Osteocyte (in vitro differentiated cells): Measurements from ENCODE around the gene CIB4. TPM values are rescaled to one million over a fixed set of nuclear protein-coding genes. Genes with fewer than 3 reads are reported as not detected.

Experiments used
- DNase-seq: peaks from one replicate; pipeline ENCODE4 v3.0.0; 2021; ENCODE audit warnings: mixed read lengths; ENCODE audit not compliant: unreplicated experiment; ENCODE audit errors: extremely low spot score
- H3K27ac Mint-ChIP-seq: one replicate; pipeline ENCODE4 v1.8.0; 2021; ENCODE audit warnings: mild to moderate bottlenecking, mixed read lengths; ENCODE audit not compliant: unreplicated experiment
- H3K27me3 Mint-ChIP-seq: one replicate; pipeline ENCODE4 v1.8.0; 2021; ENCODE audit warnings: mixed read lengths; ENCODE audit not compliant: unreplicated experiment
- H3K36me3 Mint-ChIP-seq: one replicate; pipeline ENCODE4 v1.8.0; 2021; ENCODE audit warnings: mixed read lengths; ENCODE audit not compliant: unreplicated experiment
- H3K4me1 Mint-ChIP-seq: one replicate; pipeline ENCODE4 v1.8.0; 2021; ENCODE audit warnings: mixed read lengths; ENCODE audit not compliant: unreplicated experiment
- H3K4me3 Mint-ChIP-seq: one replicate; pipeline ENCODE4 v1.8.0; 2021; ENCODE audit warnings: mild to moderate bottlenecking, moderate library complexity, mixed read lengths; ENCODE audit not compliant: unreplicated experiment
- H3K9me3 Mint-ChIP-seq: one replicate; pipeline ENCODE4 v1.8.0; 2021; ENCODE audit warnings: mixed read lengths; ENCODE audit not compliant: unreplicated experiment
- CTCF ChIP-seq: fragments of 200-600 bp; sonication (generic); IDR thresholded peaks from 2 replicates; pipeline ENCODE4 v1.5.0; 2021; ENCODE audit warnings: antibody characterized with exemption, mild to moderate bottlenecking, moderate library complexity
- total RNA-seq: library from RNA; stranded (reverse); gene quantifications from 2 replicates; pipeline ENCODE4 v1.2.1, GENCODE V29; 2021

CIB4 gene
- total RNA-seq, 1 donor from 2014 or later: not detected

GRCh38 chr2:26590980-26591618 is 50.1 kb downstream of the CIB4 start:
- Mint-ChIP-seq H3K27ac (no peak overlapping the region), H3K36me3 (no peaks in the 10 kb centered on the region), H3K27me3 (peaks cover 58% of the 10 kb centered on the region), H3K4me1 (no peaks in the 10 kb centered on the region), H3K4me3 (no peak overlapping the region), H3K9me3 (no peaks in the 10 kb centered on the region)
- peak; percentile 65 for DNase-seq
- TF ChIP-seq CTCF: no peak

GRCh38 chr2:26590508-26590907 is 50.7 kb downstream of the CIB4 start:
- no peaks in the 10 kb centered on the region for H3K9me3 Mint-ChIP-seq
- H3K27ac Mint-ChIP-seq: no peak overlapping the region

GRCh38 chr2:26588576-26588975 is 52.6 kb downstream of the CIB4 start:
- H3K4me1 Mint-ChIP-seq: no peaks in the 10 kb centered on the region
- DNase-seq: peak; percentile 69
- H3K27me3 Mint-ChIP-seq: peaks cover 47% of the 10 kb centered on the region
- H3K9me3 Mint-ChIP-seq: no peaks in the 10 kb centered on the region
- H3K4me3 Mint-ChIP-seq: no peak overlapping the region
- H3K36me3 Mint-ChIP-seq: no peaks in the 10 kb centered on the region
- H3K27ac Mint-ChIP-seq: no peak overlapping the region
- no peak for TF ChIP-seq CTCF

More at GRCh38 chr2:26590508-26590907, 50.7 kb downstream of the CIB4 start:
- Mint-ChIP-seq H3K4me1 (no peaks in the 10 kb centered on the region), H3K4me3 (no peak overlapping the region), H3K27me3 (peaks cover 58% of the 10 kb centered on the region), H3K36me3 (no peaks in the 10 kb centered on the region)
- peak; percentile 57 for DNase-seq
- no peak for TF ChIP-seq CTCF

- H3K4me3 Mint-ChIP-seq: no peak overlapping the region
- H3K27ac Mint-ChIP-seq: no peak overlapping the region
- TF ChIP-seq CTCF: no peak
- peaks cover 44% of the 10 kb centered on the region for H3K27me3 Mint-ChIP-seq
- no peaks in the 10 kb centered on the region for H3K9me3 Mint-ChIP-seq
- DNase-seq: peak; percentile 79
- no peaks in the 10 kb centered on the region for H3K4me1 Mint-ChIP-seq
- H3K36me3 Mint-ChIP-seq: no peaks in the 10 kb centered on the region
Measured at GRCh38 chr2:26587994-26588393, 53.2 kb downstream of the CIB4 start.

GRCh38 chr2:26585966-26586365 is 55.2 kb downstream of the CIB4 start:
- DNase-seq: no peak
- Mint-ChIP-seq H3K9me3 (no peaks in the 10 kb centered on the region), H3K27ac (no peak overlapping the region), H3K4me3 (no peak overlapping the region), H3K4me1 (no peaks in the 10 kb centered on the region), H3K36me3 (no peaks in the 10 kb centered on the region), H3K27me3 (peaks cover 48% of the 10 kb centered on the region)
- TF ChIP-seq CTCF: no peak
